PC-9 (cell line): ENCODE measurements around the gene ITGAD. TPM values are rescaled to one million over a fixed set of nuclear protein-coding genes. Genes with fewer than 3 reads are reported as not detected.

Source experiments
- BruUV-seq: library from RNA; stranded (reverse); fragments of 400-500 nt; replicated peaks from 2 replicates; lab custom pipeline; 2021; lab: Mats Ljungman, UMichigan
- CTCF ChIA-PET: fragments of 300-600 bp; sonication (Branson Sonifier 250); formaldehyde crosslinking; loops from one replicate; lab custom pipeline; 2022; ENCODE audit warnings: antibody characterized with exemption; lab: Charles Lee
- POLR2A ChIA-PET: fragments of 300-600 bp; sonication (Branson Sonifier 250); formaldehyde crosslinking; loops from one replicate; lab custom pipeline; 2022; ENCODE audit warnings: antibody characterized with exemption; ENCODE audit not compliant: unreplicated experiment; lab: Charles Lee
- DNase-seq, 2 experiments: peaks; one replicate each; pipeline versions ENCODE4 v3.0.0 to v3.0.0-alpha.2; 2015 to 2022; ENCODE audit warnings: mixed read lengths in 1 of 2
- H2AFZ ChIP-seq: fragments of 200-600 bp; sonication (generic); 2 replicates; pipeline ENCODE4 v1.8.1; 2017; ENCODE audit warnings: antibody characterized with exemption
- H3F3A ChIP-seq: fragments of 200-600 bp; sonication (generic); 2 replicates; pipeline ENCODE4 v1.8.1; 2017; ENCODE audit warnings: antibody characterized with exemption, mild to moderate bottlenecking, low read depth; ENCODE audit not compliant: insufficient read depth
- H3K27ac ChIP-seq: fragments of 200-600 bp; sonication (generic); 2 replicates; pipeline ENCODE4 v1.6.1; 2016; ENCODE audit warnings: mixed run types
- H3K27me3 ChIP-seq: fragments of 200-600 bp; sonication (generic); 2 replicates; pipeline ENCODE4 v1.6.1; 2016; ENCODE audit warnings: low read depth, mixed run types; ENCODE audit not compliant: insufficient read depth
- H3K36me3 ChIP-seq: fragments of 200-600 bp; sonication (generic); 2 replicates; pipeline ENCODE4 v1.6.1; 2016; ENCODE audit warnings: low read depth, mixed run types
- H3K4me1 ChIP-seq: fragments of 200-600 bp; sonication (generic); replicated peaks from 2 replicates; pipeline ENCODE4 v1.6.1; 2016; ENCODE audit warnings: mixed run types; ENCODE audit not compliant: insufficient read depth
- H3K4me2 ChIP-seq: fragments of 200-600 bp; sonication (generic); 2 replicates; pipeline ENCODE4 v1.6.1; 2017; ENCODE audit warnings: mixed run types
- H3K4me3 ChIP-seq: fragments of 200-600 bp; sonication (generic); 2 replicates; pipeline ENCODE4 v1.6.1; 2016; ENCODE audit warnings: mixed run types
- H3K79me2 ChIP-seq: fragments of 200-600 bp; sonication (generic); 2 replicates; pipeline ENCODE4 v1.6.1; 2017; ENCODE audit warnings: low read depth, mixed run types
- H3K9me2 ChIP-seq: fragments of 200-600 bp; sonication (generic); 2 replicates; pipeline ENCODE4 v1.8.1; 2017; ENCODE audit warnings: mild to moderate bottlenecking; ENCODE audit not compliant: insufficient read depth
- H3K9me3 ChIP-seq: fragments of 200-600 bp; sonication (generic); 2 replicates; pipeline ENCODE4 v1.8.1; 2016; ENCODE audit warnings: low read depth; ENCODE audit not compliant: insufficient read depth
- H4K20me1 ChIP-seq: fragments of 200-600 bp; sonication (generic); 2 replicates; pipeline ENCODE4 v1.8.1; 2017; ENCODE audit not compliant: insufficient read depth
- CTCF ChIP-seq: fragments of 200-600 bp; sonication (generic); conservative IDR thresholded peaks from 2 replicates; pipeline ENCODE4 v1.6.1; 2017; ENCODE audit warnings: mixed run types, antibody characterized with exemption, mild to moderate bottlenecking, moderate library complexity
- EZH2 ChIP-seq: fragments of 200-600 bp; sonication (generic); IDR thresholded peaks from 2 replicates; pipeline ENCODE4 v1.8.0; 2017; ENCODE audit warnings: antibody characterized with exemption, low read depth
- intact Hi-C: fragments of 100-400 bp; cut with micrococcal nuclease; formaldehyde crosslinking; loops from one replicate; pipeline ENCODE4 v1.10.0; 2022; ENCODE audit not compliant: unreplicated experiment
- total RNA-seq: library from RNA; stranded (reverse); gene quantifications from 2 replicates; pipeline ENCODE4 v1.2.3, GENCODE V29; 2021

ITGAD gene
- total RNA-seq, 1 experiment from 2014 or later: not detected

GRCh38 chr16:31363721-31364120 lies 29.4 kb upstream of the ITGAD start:
- Histone ChIP-seq H3K36me3 (no peaks in the 10 kb centered on the region), H3K9me3 (no peaks in the 10 kb centered on the region), H3K9me2 (no peaks in the 10 kb centered on the region), H3F3A (no peaks in the 10 kb centered on the region), H3K4me2 (no peak overlapping the region), H3K27ac (no peak overlapping the region), H3K4me1 (no peaks in the 10 kb centered on the region), H3K4me3 (no peak overlapping the region), H3K27me3 (peaks cover 21% of the 10 kb centered on the region; the same call in 1 of the 2 replicates), H4K20me1 (no peaks in the 10 kb centered on the region), H3K79me2 (no peaks in the 10 kb centered on the region), H2AFZ (no peak overlapping the region)
- POLR2A ChIA-PET: no interaction called here
- DNase-seq: no peak
- no TSS peak for BruUV-seq
- intact Hi-C loops: no loop called here
- CTCF ChIA-PET: no interaction called here
- TF ChIP-seq CTCF (no peak), EZH2 (no peak)

DNA sequence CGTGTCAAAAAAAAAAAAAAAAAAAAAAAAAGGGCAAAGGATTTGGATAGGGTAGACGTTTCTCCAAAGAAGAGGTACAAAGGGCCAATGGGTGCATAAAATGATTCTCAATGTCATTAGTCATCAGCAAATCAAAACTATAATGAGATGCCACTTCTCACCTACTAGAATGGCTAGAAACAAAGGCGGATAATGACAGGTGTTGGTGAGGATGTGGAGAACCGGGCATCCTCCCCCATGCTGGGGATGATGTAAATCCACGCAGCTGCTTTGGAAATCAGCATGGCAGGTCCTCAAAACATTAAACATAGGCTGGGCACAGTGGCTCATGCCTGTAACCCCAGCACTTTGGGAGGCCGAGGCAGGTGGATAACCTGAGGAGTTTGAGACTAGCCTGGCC lies 28.7 kb upstream of the ITGAD start:
- H3K9me3 ChIP-seq: no peaks in the 10 kb centered on the region
- no peaks in the 10 kb centered on the region for H3K9me2 ChIP-seq
- ChIA-PET CTCF (no interaction called here), POLR2A (no interaction called here)
- H3K27ac ChIP-seq: no peak overlapping the region
- intact Hi-C loops: no loop called here
- no peaks in the 10 kb centered on the region for H4K20me1 ChIP-seq
- TF ChIP-seq EZH2: no peak
- no peak for TF ChIP-seq CTCF
- no peak overlapping the region for H2AFZ ChIP-seq
- no peaks in the 10 kb centered on the region for H3K36me3 ChIP-seq
- BruUV-seq: no TSS peak
- no peaks in the 10 kb centered on the region for H3K79me2 ChIP-seq
- H3K4me2 ChIP-seq: no peak overlapping the region
- peaks cover 21% of the 10 kb centered on the region; the same call in 1 of the 2 replicates for H3K27me3 ChIP-seq
- no peaks in the 10 kb centered on the region for H3F3A ChIP-seq
- no peak for DNase-seq
- no peak overlapping the region for H3K4me3 ChIP-seq
- H3K4me1 ChIP-seq: no peaks in the 10 kb centered on the region

DNA sequence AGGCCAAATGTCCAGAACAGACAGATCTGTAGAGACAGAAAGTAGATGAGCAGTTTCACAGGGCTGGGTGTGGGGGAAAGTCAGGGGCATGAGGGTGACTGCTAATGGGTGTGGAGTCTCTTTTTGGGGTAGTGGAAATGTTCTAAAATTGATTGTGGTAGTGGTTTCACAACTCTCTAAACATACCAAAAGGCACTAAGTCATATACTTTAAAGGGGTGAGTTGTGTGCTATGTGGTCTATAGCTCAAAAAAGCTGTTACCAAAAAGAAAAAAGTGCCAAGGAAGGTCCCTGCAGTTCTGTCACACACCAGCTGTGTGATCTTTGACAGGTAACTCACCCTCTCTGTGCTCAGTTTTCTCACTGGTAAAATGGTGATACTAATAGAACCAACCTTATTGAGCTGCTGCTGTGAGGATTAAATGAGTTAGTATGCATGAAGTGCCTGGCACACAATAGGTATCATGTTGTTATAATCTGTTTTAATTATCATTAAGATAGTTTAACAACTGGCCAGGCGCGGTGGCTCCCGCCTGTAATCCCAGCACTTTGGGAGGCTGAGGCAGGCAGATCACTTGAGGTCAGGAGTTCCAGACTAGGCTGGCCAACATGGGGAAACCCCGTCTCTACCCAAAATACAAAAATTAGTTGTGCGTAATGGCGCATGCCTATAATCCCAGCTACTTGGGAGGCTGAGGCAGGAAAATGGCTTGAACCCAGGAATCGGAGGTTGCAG lies 27.8 kb upstream of the ITGAD start:
- H3K36me3 ChIP-seq: no peaks in the 10 kb centered on the region
- intact Hi-C loops: no loop called here
- no peak overlapping the region for H2AFZ ChIP-seq
- no TSS peak for BruUV-seq
- H3K27ac ChIP-seq: no peak overlapping the region
- ChIA-PET CTCF (no interaction called here), POLR2A (no interaction called here)
- H4K20me1 ChIP-seq: no peaks in the 10 kb centered on the region
- no peaks in the 10 kb centered on the region for H3F3A ChIP-seq
- no peaks in the 10 kb centered on the region for H3K9me2 ChIP-seq
- no peaks in the 10 kb centered on the region for H3K4me1 ChIP-seq
- TF ChIP-seq CTCF (no peak), EZH2 (no peak)
- peaks cover 21% of the 10 kb centered on the region; the same call in 1 of the 2 replicates for H3K27me3 ChIP-seq
- H3K79me2 ChIP-seq: no peaks in the 10 kb centered on the region
- H3K9me3 ChIP-seq: no peaks in the 10 kb centered on the region
- DNase-seq: no peak
- no peak overlapping the region for H3K4me2 ChIP-seq
- no peak overlapping the region for H3K4me3 ChIP-seq
